HCT116 (cell line): ENCODE results near the gene RFPL2.

Experiments used
- ATF3 ChIP-seq: IDR thresholded peaks from 2 replicates; pipeline ENCODE4 v1.6.1; 2012
- CTCF ChIP-seq, 3 experiments: fragments of 200-600 bp in 1 of 3; sonication (generic) in 1 of 3; IDR thresholded peaks in 2 of 3; conservative IDR thresholded peaks in 1 of 3; 2 replicates each; pipeline ENCODE4 v1.5.1; 2012 to 2017; ENCODE audit warnings: low read depth in 2 of 3, low read length in 2 of 3, antibody characterized with exemption in 1 of 3, borderline replicate concordance in 1 of 3, control low read depth in 1 of 3, mild to moderate bottlenecking in 1 of 3, mixed read lengths in 1 of 3, mixed run types in 1 of 3, moderate library complexity in 1 of 3; ENCODE audit not compliant: insufficient read depth in 1 of 3
- EZH2 ChIP-seq: fragments of 200-600 bp; sonication (generic); IDR thresholded peaks from 2 replicates; pipeline ENCODE4 v1.6.1; 2017; ENCODE audit warnings: antibody characterized with exemption, mixed run types
- EZH2phosphoT487 ChIP-seq: fragments of 200-600 bp; IDR thresholded peaks from 2 replicates; pipeline ENCODE4 v1.6.1; 2018; ENCODE audit warnings: antibody characterized with exemption, borderline replicate concordance
- POLR2A ChIP-seq: IDR thresholded peaks from 2 replicates; pipeline ENCODE4 v1.7.0; 2011; ENCODE audit warnings: borderline replicate concordance; ENCODE audit not compliant: insufficient read depth, insufficient read length; ENCODE audit errors: extremely low read depth
- REST ChIP-seq: IDR thresholded peaks from 2 replicates; pipeline ENCODE4 v1.6.1; 2012; ENCODE audit warnings: low read depth
- SP1 ChIP-seq: IDR thresholded peaks from 2 replicates; pipeline ENCODE4 v1.6.1; 2012; ENCODE audit warnings: low read depth

- TF ChIP-seq CTCF (IDR thresholded peaks at IDR 0.05 in 2 of 3, conservative IDR thresholded peaks at IDR 0.05 in 1 of 3; ENCODE audit: borderline replicate concordance in 1 of 3, insufficient read depth in 1 of 3, low read depth in 2 of 3, low read length in 2 of 3) (no peak), REST (no peak), POLR2A (no peak), ATF3 (no peak), EZH2phosphoT487 (no peak), SP1 (no peak), EZH2 (no peak)
Observed at GRCh38 chr22:32199961-32200360, 4.9 kb downstream of the RFPL2 start.
